Measurements from ENCODE around the gene PRR23E.

The PRR23E gene

GRCh38 chr3:127171320-127171719 lies 21.6 kb upstream of the PRR23E start:
- TF ChIP-seq TAF1 (IDR thresholded peaks at IDR 0.05; ENCODE audit: borderline replicate concordance, insufficient read depth, low read length) (no peak), FOXP2 (optimal IDR thresholded peaks at IDR 0.05; ENCODE audit: borderline replicate concordance, extremely low read depth, extremely low read length, insufficient read depth) (no peak), POLR2AphosphoS5 (IDR thresholded peaks at IDR 0.05; ENCODE audit: low read depth, low read length) (no peak), SIN3A (IDR thresholded peaks at IDR 0.05; ENCODE audit: borderline replicate concordance, insufficient read depth, low read length) (no peak), REST (IDR thresholded peaks at IDR 0.05; ENCODE audit: insufficient read depth in 1 of 2, low read depth in 2 of 2, low read length in 2 of 2) (no peak)

DNA sequence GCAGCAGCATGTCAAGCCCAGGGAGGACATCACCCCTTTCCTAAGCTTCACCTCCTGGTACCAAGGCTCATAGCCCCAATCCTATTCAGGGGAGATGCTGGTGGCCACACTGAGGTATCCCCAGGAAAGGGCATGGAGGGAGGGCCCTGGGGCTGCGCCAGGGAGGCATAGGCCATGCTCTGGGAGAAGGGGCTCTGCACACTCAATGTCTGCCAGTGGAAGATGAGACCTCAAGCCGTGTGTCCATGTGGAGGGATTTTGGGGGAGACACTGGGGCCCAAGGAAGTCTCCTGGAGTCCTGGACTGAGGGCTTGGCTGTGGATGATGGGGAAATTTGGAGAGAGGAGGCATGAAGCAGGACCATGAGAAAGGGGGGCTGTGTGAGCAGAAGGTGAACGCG lies 21.2 kb upstream of the PRR23E start:
- TF ChIP-seq FOXP2 (optimal IDR thresholded peaks at IDR 0.05; ENCODE audit: borderline replicate concordance, extremely low read depth, extremely low read length, insufficient read depth) (no peak), REST (IDR thresholded peaks at IDR 0.05; ENCODE audit: insufficient read depth in 1 of 2, low read depth in 2 of 2, low read length in 2 of 2) (no peak), TAF1 (IDR thresholded peaks at IDR 0.05; ENCODE audit: borderline replicate concordance, insufficient read depth, low read length) (no peak), POLR2AphosphoS5 (IDR thresholded peaks at IDR 0.05; ENCODE audit: low read depth, low read length) (no peak), SIN3A (IDR thresholded peaks at IDR 0.05; ENCODE audit: borderline replicate concordance, insufficient read depth, low read length) (no peak)

- TF ChIP-seq REST (IDR thresholded peaks at IDR 0.05; ENCODE audit: insufficient read depth in 1 of 2, low read depth in 2 of 2, low read length in 2 of 2) (no peak), SIN3A (IDR thresholded peaks at IDR 0.05; ENCODE audit: borderline replicate concordance, insufficient read depth, low read length) (no peak), TAF1 (IDR thresholded peaks at IDR 0.05; ENCODE audit: borderline replicate concordance, insufficient read depth, low read length) (no peak), POLR2AphosphoS5 (IDR thresholded peaks at IDR 0.05; ENCODE audit: low read depth, low read length) (no peak), FOXP2 (optimal IDR thresholded peaks at IDR 0.05; ENCODE audit: borderline replicate concordance, extremely low read depth, extremely low read length, insufficient read depth) (no peak)
Observed at GRCh38 chr3:127172211-127172610, 20.7 kb upstream of the PRR23E start.

- no peak for TF ChIP-seq SIN3A (IDR thresholded peaks at IDR 0.05; ENCODE audit: borderline replicate concordance, insufficient read depth, low read length)
- TF ChIP-seq REST (IDR thresholded peaks at IDR 0.05; ENCODE audit: insufficient read depth in 1 of 2, low read depth in 2 of 2, low read length in 2 of 2), result peak in 1 of 2 experiments; percentile 42; a peak in 1 of 4 replicates
- peak; percentile 38 for TF ChIP-seq FOXP2 (optimal IDR thresholded peaks at IDR 0.05; ENCODE audit: borderline replicate concordance, extremely low read depth, extremely low read length, insufficient read depth)
- no peak for TF ChIP-seq POLR2AphosphoS5 (IDR thresholded peaks at IDR 0.05; ENCODE audit: low read depth, low read length)
- TF ChIP-seq TAF1 (IDR thresholded peaks at IDR 0.05; ENCODE audit: borderline replicate concordance, insufficient read depth, low read length), result no peak
Observed at GRCh38 chr3:127172781-127173515, 20.0 kb upstream of the PRR23E start.

Data from PFSK-1 (cell line).